Activated B cell treated with CpG ODN at 0.5 μM for 24 hours (primary cell): ENCODE measurements around the gene ERN1. TPM values are rescaled to one million over a fixed set of nuclear protein-coding genes. Genes with fewer than 3 reads are reported as not detected.

Experiments
- ATAC-seq: fragments of 200-7000 bp; cut with Tn5 transposase; one replicate; pipeline ENCODE4 v1.10.0; 2021; ENCODE audit warnings: low read depth, mild to moderate bottlenecking, moderate library complexity
- CTCF ChIA-PET: fragments of 350-600 bp; sonication (Branson Sonifier 250); formaldehyde crosslinking; loops from one replicate; lab custom pipeline; 2021; ENCODE audit warnings: antibody characterized with exemption; lab: Charles Lee
- POLR2A ChIA-PET: fragments of 350-600 bp; sonication (Branson Sonifier 250); formaldehyde crosslinking; loops from one replicate; lab custom pipeline; 2021; ENCODE audit warnings: antibody characterized with exemption; lab: Charles Lee
- DNase-seq: peaks from one replicate; pipeline ENCODE4 v3.0.0; 2022
- H3K27ac Mint-ChIP-seq: one replicate; pipeline ENCODE4 v1.8.0; 2020; ENCODE audit warnings: mixed read lengths
- H3K27me3 Mint-ChIP-seq: one replicate; pipeline ENCODE4 v1.8.0; 2021; ENCODE audit warnings: mixed read lengths
- H3K36me3 Mint-ChIP-seq: one replicate; pipeline ENCODE4 v1.8.0; 2021; ENCODE audit warnings: low read depth, mixed read lengths
- H3K4me1 Mint-ChIP-seq: one replicate; pipeline ENCODE4 v1.8.0; 2021; ENCODE audit warnings: mixed read lengths
- H3K4me3 Mint-ChIP-seq: one replicate; pipeline ENCODE4 v1.8.0; 2020; ENCODE audit warnings: mild to moderate bottlenecking, mixed read lengths
- H3K9me3 Mint-ChIP-seq: one replicate; pipeline ENCODE4 v1.8.0; 2020; ENCODE audit warnings: mixed read lengths
- CTCF ChIP-seq: fragments of 200-600 bp; IDR thresholded peaks from one replicate; pipeline ENCODE4 v1.8.0; 2022; ENCODE audit warnings: antibody characterized with exemption, mild to moderate bottlenecking
- intact Hi-C: fragments of 100-400 bp; cut with micrococcal nuclease; formaldehyde crosslinking; loops from one replicate; pipeline ENCODE4 v1.15.1; 2024
- total RNA-seq: library from RNA; stranded (reverse); gene quantifications from 2 replicates; pipeline ENCODE4 v1.2.3, GENCODE V29; 2022

The ERN1 gene
- total RNA-seq, 1 donor from 2014 or later: 12.9 TPM

GRCh38 chr17:64054304-64054703 lies 75.6 kb downstream of the ERN1 start:
- Mint-ChIP-seq H3K4me1 (peaks cover 21% of the 10 kb centered on the region), H3K27me3 (no peaks in the 10 kb centered on the region), H3K4me3 (no peak overlapping the region), H3K9me3 (no peaks in the 10 kb centered on the region), H3K27ac (no peak overlapping the region), H3K36me3 (peaks cover 19% of the 10 kb centered on the region)
- TF ChIP-seq CTCF: no peak
- no peak for ATAC-seq
- POLR2A ChIA-PET: no interaction called here
- intact Hi-C loops: no loop called here
- no peak for DNase-seq
- CTCF ChIA-PET: interaction anchor here (0.9 to 1.5 kb wide), 2 partner anchors 25 to 79 kb away, joined by 3 to 5 read pairs; no protein-coding TSS in a partner anchor

- Mint-ChIP-seq H3K4me3 (no peak overlapping the region), H3K36me3 (peaks cover 19% of the 10 kb centered on the region), H3K4me1 (peaks cover 21% of the 10 kb centered on the region), H3K9me3 (no peaks in the 10 kb centered on the region), H3K27ac (no peak overlapping the region), H3K27me3 (no peaks in the 10 kb centered on the region)
- ATAC-seq: no peak
- DNase-seq: no peak
- ChIA-PET CTCF (interaction anchor here (0.6 to 1.5 kb wide), 3 partner anchors 24 to 81 kb away, joined by 3 to 5 read pairs (median 3); no protein-coding TSS in a partner anchor), POLR2A (interaction anchor here (0.7 kb wide), 2 partner anchors 9 to 503 kb away, joined by 3 read pairs; partner anchors contain the start of gene DCAF7)
- intact Hi-C loops: no loop called here
- TF ChIP-seq CTCF: no peak
Measured at GRCh38 chr17:64053101-64053500, 76.8 kb downstream of the ERN1 start.

GRCh38 chr17:64051153-64051552 lies 78.8 kb downstream of the ERN1 start:
- no peak for ATAC-seq
- intact Hi-C loops: no loop called here
- H3K4me3 Mint-ChIP-seq: no peak overlapping the region
- no peak for DNase-seq
- POLR2A ChIA-PET: interaction anchor here (0.9 kb wide), 1 partner anchor 34 kb away, joined by 4 read pairs; no protein-coding TSS in a partner anchor
- CTCF ChIA-PET: interaction anchor here (1.5 kb wide), 1 partner anchor 82 kb away, joined by 6 read pairs; no protein-coding TSS in a partner anchor
- no peaks in the 10 kb centered on the region for H3K27me3 Mint-ChIP-seq
- peaks cover 27% of the 10 kb centered on the region for H3K36me3 Mint-ChIP-seq
- peaks cover 12% of the 10 kb centered on the region for H3K4me1 Mint-ChIP-seq
- H3K9me3 Mint-ChIP-seq: no peaks in the 10 kb centered on the region
- no peak for TF ChIP-seq CTCF
- no peak overlapping the region for H3K27ac Mint-ChIP-seq

GRCh38 chr17:64048805-64049204 lies 81.1 kb downstream of the ERN1 start:
- Mint-ChIP-seq H3K27me3 (no peaks in the 10 kb centered on the region), H3K9me3 (no peaks in the 10 kb centered on the region), H3K4me3 (no peak overlapping the region), H3K4me1 (peaks cover 8% of the 10 kb centered on the region), H3K36me3 (peaks cover 39% of the 10 kb centered on the region), H3K27ac (no peak overlapping the region)
- intact Hi-C loops: no loop called here
- TF ChIP-seq CTCF: no peak
- CTCF ChIA-PET: no interaction called here
- POLR2A ChIA-PET: no interaction called here
- no peak for ATAC-seq
- no peak for DNase-seq

DNA sequence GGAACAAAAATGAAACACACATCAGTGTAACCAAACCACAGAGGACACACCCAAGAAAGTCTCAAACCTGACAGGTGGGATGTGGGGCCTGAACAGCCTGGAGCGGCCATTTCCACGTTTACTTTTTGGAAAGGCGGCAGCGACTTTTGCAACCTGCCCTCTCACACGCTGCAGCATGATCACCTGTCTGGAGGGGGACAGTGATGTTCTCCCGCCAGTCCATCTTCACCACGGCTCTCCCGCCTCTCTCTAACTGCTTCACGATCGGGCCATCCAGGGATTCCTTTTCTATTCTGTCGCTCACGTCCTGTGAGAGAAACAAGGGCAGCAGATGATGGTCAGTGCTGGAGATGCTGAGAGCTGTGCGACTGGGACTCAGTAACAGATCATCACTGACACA lies 84.8 kb downstream of the ERN1 start:
- ATAC-seq: no peak
- ChIA-PET POLR2A (no interaction called here), CTCF (no interaction called here)
- intact Hi-C loops: no loop called here
- Mint-ChIP-seq H3K9me3 (no peaks in the 10 kb centered on the region), H3K27ac (no peak overlapping the region), H3K36me3 (peaks cover 35% of the 10 kb centered on the region), H3K27me3 (no peaks in the 10 kb centered on the region), H3K4me3 (no peak overlapping the region), H3K4me1 (no peaks in the 10 kb centered on the region)
- no peak for TF ChIP-seq CTCF
- no peak for DNase-seq
